Progenitor cell of endocrine pancreas (in vitro differentiated cells): ENCODE measurements around the gene PFN1. TPM values are rescaled to one million over a fixed set of nuclear protein-coding genes. Genes with fewer than 3 reads are reported as not detected.
"Not testable (repeated sequence)": the region's sequence is repeated elsewhere in the genome, so short reads cannot be mapped to it uniquely, and the experiment has no call there.

ENCODE experiments used
- DNase-seq: peaks from one replicate; pipeline ENCODE4 v3.0.0; 2021; ENCODE audit warnings: low spot score; ENCODE audit not compliant: unreplicated experiment
- H3K27ac Mint-ChIP-seq: 2 replicates; pipeline ENCODE4 v1.8.0; 2021; ENCODE audit warnings: mild to moderate bottlenecking, moderate library complexity, mixed read lengths
- H3K27me3 Mint-ChIP-seq: 2 replicates; pipeline ENCODE4 v1.8.0; 2021; ENCODE audit warnings: mixed read lengths
- H3K36me3 Mint-ChIP-seq: 2 replicates; pipeline ENCODE4 v1.8.0; 2022; ENCODE audit warnings: mixed read lengths; ENCODE audit not compliant: insufficient read depth
- H3K4me1 Mint-ChIP-seq: 2 replicates; pipeline ENCODE4 v1.8.0; 2021; ENCODE audit warnings: low read depth, mixed read lengths
- H3K4me3 Mint-ChIP-seq: 2 replicates; pipeline ENCODE4 v1.8.0; 2021; ENCODE audit warnings: low read depth, mild to moderate bottlenecking, moderate library complexity, mixed read lengths
- H3K9me3 Mint-ChIP-seq: 2 replicates; pipeline ENCODE4 v1.8.0; 2021; ENCODE audit warnings: low read depth, mixed read lengths
- total RNA-seq: library from RNA; stranded (reverse); gene quantifications from 2 replicates; pipeline ENCODE4 v1.2.1, GENCODE V29; 2021
- TF ChIP-seq, protein P1 (sequence below): fragments of 200-600 bp; sonication (generic); IDR thresholded peaks from one replicate; pipeline ENCODE4 v1.5.0; 2021; ENCODE audit warnings: antibody characterized with exemption, mild to moderate bottlenecking; ENCODE audit not compliant: unreplicated experiment

The PFN1 gene
- total RNA-seq, 1 donor from 2014 or later, result 372 TPM

- no peaks in the 10 kb centered on the region for H3K36me3 Mint-ChIP-seq
- TF ChIP-seq, protein P1, sequence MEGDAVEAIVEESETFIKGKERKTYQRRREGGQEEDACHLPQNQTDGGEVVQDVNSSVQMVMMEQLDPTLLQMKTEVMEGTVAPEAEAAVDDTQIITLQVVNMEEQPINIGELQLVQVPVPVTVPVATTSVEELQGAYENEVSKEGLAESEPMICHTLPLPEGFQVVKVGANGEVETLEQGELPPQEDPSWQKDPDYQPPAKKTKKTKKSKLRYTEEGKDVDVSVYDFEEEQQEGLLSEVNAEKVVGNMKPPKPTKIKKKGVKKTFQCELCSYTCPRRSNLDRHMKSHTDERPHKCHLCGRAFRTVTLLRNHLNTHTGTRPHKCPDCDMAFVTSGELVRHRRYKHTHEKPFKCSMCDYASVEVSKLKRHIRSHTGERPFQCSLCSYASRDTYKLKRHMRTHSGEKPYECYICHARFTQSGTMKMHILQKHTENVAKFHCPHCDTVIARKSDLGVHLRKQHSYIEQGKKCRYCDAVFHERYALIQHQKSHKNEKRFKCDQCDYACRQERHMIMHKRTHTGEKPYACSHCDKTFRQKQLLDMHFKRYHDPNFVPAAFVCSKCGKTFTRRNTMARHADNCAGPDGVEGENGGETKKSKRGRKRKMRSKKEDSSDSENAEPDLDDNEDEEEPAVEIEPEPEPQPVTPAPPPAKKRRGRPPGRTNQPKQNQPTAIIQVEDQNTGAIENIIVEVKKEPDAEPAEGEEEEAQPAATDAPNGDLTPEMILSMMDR, result no peak
- no peak overlapping the region for H3K27ac Mint-ChIP-seq
- no peak for DNase-seq
- no peak overlapping the region for H3K4me3 Mint-ChIP-seq
- H3K27me3 Mint-ChIP-seq, result peaks cover 4% of the 10 kb centered on the region
- H3K4me1 Mint-ChIP-seq, result no peaks in the 10 kb centered on the region
- H3K9me3 Mint-ChIP-seq, result no peaks in the 10 kb centered on the region
Observed at GRCh38 chr17:4921320-4921719, 27.0 kb downstream of the PFN1 start.

- H3K4me3 Mint-ChIP-seq, result no peak overlapping the region
- TF ChIP-seq, protein P1, result no peak
- DNase-seq, result no peak
Observed at GRCh38 chr17:4920351-4921048, 27.8 kb downstream of the PFN1 start.

DNA sequence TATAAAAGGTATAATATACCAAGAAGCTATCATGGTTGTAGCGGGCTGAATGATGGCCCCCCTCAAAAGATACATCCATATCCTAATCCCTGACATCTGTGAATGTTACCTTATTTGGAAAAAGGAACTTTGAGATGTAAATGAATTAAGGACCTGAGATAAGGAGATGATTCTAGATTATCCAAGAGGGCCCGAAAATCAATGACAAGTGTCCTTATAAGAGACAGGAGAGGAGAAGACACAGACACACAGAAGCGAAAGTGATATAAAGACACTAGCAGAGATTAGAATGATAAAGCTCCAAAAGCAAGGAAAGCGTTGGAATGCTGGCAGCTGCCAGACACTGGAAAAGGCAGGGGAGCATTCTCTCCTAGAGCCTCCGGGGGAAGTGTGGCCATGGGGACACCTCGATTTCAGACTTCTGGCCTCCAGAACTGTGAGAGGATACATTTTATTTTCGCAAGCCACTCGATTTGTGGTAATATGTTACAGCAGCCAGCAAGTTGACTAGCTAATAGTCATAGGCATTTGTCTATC lies 28.8 kb downstream of the PFN1 start:
- Mint-ChIP-seq H3K4me1 (no peaks in the 10 kb centered on the region), H3K4me3 (no peak overlapping the region), H3K27me3 (peaks cover 4% of the 10 kb centered on the region), H3K9me3 (no peaks in the 10 kb centered on the region), H3K36me3 (no peaks in the 10 kb centered on the region), H3K27ac (no peak overlapping the region)
- DNase-seq, result no peak
- TF ChIP-seq, protein P1, result no peak

More at GRCh38 chr17:4920351-4921048, 27.8 kb downstream of the PFN1 start:
- Mint-ChIP-seq H3K9me3 (no peaks in the 10 kb centered on the region), H3K27ac (no peak overlapping the region), H3K36me3 (no peaks in the 10 kb centered on the region), H3K27me3 (peaks cover 4% of the 10 kb centered on the region), H3K4me1 (no peaks in the 10 kb centered on the region)

- H3K9me3 Mint-ChIP-seq, H3K27ac Mint-ChIP-seq, H3K36me3 Mint-ChIP-seq, DNase-seq, H3K4me1 Mint-ChIP-seq, H3K27me3 Mint-ChIP-seq, H3K4me3 Mint-ChIP-seq: not testable (repeated sequence)
Observed at GRCh38 chr17:4914551-4914950, 33.8 kb downstream of the PFN1 start.

DNA sequence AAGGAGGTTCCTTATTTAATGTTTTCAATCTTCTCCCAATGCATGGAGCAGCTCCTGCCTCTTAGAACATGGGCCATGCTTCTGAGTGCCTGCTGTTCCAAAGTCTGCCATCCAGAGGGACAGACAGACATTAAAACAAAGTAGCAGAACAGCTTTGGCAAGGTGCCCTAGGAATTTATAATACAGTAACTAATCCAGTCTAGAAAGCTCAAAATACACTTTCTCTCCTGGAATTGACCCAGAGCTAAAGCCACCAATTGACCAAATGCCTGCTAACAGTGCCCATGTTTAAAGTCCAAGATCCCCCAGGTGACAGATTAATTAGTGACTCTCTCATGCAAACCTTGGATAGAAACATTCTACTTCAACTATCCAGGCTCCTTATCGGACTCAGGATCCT lies 34.3 kb downstream of the PFN1 start:
- Mint-ChIP-seq H3K4me1 (peaks cover 1% of the 10 kb centered on the region), H3K9me3 (no peaks in the 10 kb centered on the region), H3K4me3 (no peak overlapping the region), H3K27ac (no peak overlapping the region), H3K36me3 (no peaks in the 10 kb centered on the region), H3K27me3 (no peaks in the 10 kb centered on the region)
- TF ChIP-seq, protein P1, result no peak
- DNase-seq, result no peak
